NCI-H774 (cell line): ENCODE results near the gene XPNPEP1.

Experiments
- DNase-seq: peaks from one replicate; lab custom pipeline; 2025; lab: John Stamatoyannopoulos, UW

XPNPEP1 gene

GRCh38 chr10:109947111-109947920 lies 24.0 kb upstream of the XPNPEP1 start:
- DNase-seq: no peak

GRCh38 chr10:109946680-109947079 lies 23.4 kb upstream of the XPNPEP1 start:
- DNase-seq: no peak

GRCh38 chr10:109945473-109946177 lies 22.3 kb upstream of the XPNPEP1 start:
- no peak for DNase-seq

GRCh38 chr10:109944613-109945012 lies 21.3 kb upstream of the XPNPEP1 start:
- no peak for DNase-seq

GRCh38 chr10:109941236-109941862 lies 18.0 kb upstream of the XPNPEP1 start:
- DNase-seq: no peak

- DNase-seq: no peak
Measured at GRCh38 chr10:109940553-109940952, 17.2 kb upstream of the XPNPEP1 start.

GRCh38 chr10:109940117-109940516 lies 16.8 kb upstream of the XPNPEP1 start:
- DNase-seq: no peak

GRCh38 chr10:109939315-109939961 lies 16.1 kb upstream of the XPNPEP1 start:
- DNase-seq: no peak

- no peak for DNase-seq
Measured at GRCh38 chr10:109937460-109938065, 14.3 kb upstream of the XPNPEP1 start.

- DNase-seq: no peak
Measured at GRCh38 chr10:109934958-109935793, 11.9 kb upstream of the XPNPEP1 start.

- no peak for DNase-seq
Measured at GRCh38 chr10:109933984-109934565, 10.8 kb upstream of the XPNPEP1 start.

- no peak for DNase-seq
Measured at GRCh38 chr10:109932968-109933367, 9.7 kb upstream of the XPNPEP1 start.

GRCh38 chr10:109932391-109932790 lies 9.1 kb upstream of the XPNPEP1 start:
- DNase-seq: no peak

GRCh38 chr10:109931163-109931562 lies 7.9 kb upstream of the XPNPEP1 start:
- DNase-seq: no peak

- no peak for DNase-seq
Measured at GRCh38 chr10:109929501-109930219, 6.3 kb upstream of the XPNPEP1 start.

GRCh38 chr10:109928475-109928891 lies 5.2 kb upstream of the XPNPEP1 start:
- no peak for DNase-seq

GRCh38 chr10:109926825-109927224 lies 3.5 kb upstream of the XPNPEP1 start:
- no peak for DNase-seq

- DNase-seq: no peak
Measured at GRCh38 chr10:109926061-109926745, 2.9 kb upstream of the XPNPEP1 start.

- DNase-seq: no peak
Measured at GRCh38 chr10:109924967-109925620, 1.8 kb upstream of the XPNPEP1 start.
